K562 treated with DMSO at 1 percent for 24 hours (cell line): ENCODE measurements around the gene PIM1. TPM values are rescaled to one million over a fixed set of nuclear protein-coding genes. Genes with fewer than 3 reads are reported as not detected.

Experiments used
- total RNA-seq: library from RNA; unstranded; fragments of 300-600 nt; gene quantifications from 2 replicates; pipeline ENCODE4 v1.2.3, GENCODE V29; 2022; ENCODE audit warnings: low read depth; ENCODE audit not compliant: insufficient read depth

The PIM1 gene
- total RNA-seq = 558 and 658 TPM in 2 replicates

DNA sequence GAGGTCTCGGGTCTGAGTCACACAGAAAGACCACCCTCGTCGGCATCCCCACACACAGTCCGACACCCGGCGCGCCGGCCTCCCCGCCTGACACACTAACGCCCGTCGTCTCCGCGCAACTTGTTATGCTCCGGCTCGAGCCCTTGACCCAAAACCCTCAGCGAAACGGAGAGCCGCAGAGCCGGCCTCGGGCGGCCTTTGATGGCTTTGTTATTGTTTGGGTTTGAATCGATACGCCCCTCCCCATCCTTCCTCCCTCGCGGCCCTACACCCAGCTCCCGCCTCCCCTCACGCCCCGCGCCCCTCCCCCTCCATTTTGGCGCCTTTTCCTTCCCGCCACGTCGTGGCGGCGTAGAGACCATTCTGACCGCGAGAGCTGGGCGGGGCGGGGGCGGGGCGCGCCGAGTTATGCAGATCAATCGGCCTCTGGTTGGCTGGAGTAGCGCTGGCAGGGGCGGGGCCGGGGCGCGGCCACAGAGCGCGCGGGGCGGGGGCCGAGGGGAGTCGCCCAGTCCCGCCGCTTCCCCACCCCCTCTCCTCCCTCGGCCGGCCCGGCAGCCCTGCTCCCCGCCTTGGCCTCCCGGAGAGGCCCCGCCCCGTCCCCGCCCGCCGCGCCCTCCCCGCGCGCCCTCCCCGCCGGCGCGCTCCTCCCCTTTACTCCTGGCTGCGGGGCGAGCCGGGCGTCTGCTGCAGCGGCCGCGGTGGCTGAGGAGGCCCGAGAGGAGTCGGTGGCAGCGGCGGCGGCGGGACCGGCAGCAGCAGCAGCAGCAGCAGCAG lies at the start of gene PIM1:
TSS of gene PIM1 (plus strand) at position 657 of the 777 bp plus-strand sequence. CDS start 424 bp downstream, outside the sequence.

Other genes starting within 250 kb of the PIM1 start
- 4.5 and 7.9 TPM in 2 replicates for gene PI16, start 215.4 kb upstream of the PIM1 start, total RNA-seq
- 295 and 299 TPM in 2 replicates for gene MTCH1, start 184.0 kb upstream of the PIM1 start, total RNA-seq
- 1.2 and 1.6 TPM in 2 replicates for gene FGD2, start 164.5 kb upstream of the PIM1 start, total RNA-seq
- gene TBC1D22B, start 87.6 kb downstream of the PIM1 start, total RNA-seq = 24.4 and 25.5 TPM in 2 replicates
- 6.1 and 6.3 TPM in 2 replicates for gene TMEM217, start 88.0 kb downstream of the PIM1 start, total RNA-seq
- gene RNF8, start 183.8 kb downstream of the PIM1 start, total RNA-seq = 19.5 and 22.5 TPM in 2 replicates